ENCODE data around the gene DUSP2. TPM values are rescaled to one million over a fixed set of nuclear protein-coding genes. Genes with fewer than 3 reads are reported as not detected.

The DUSP2 gene
- total RNA-seq, 4 donors from 2014 or later, result 2.2 to 8.4 (median 2.4) TPM

DNA sequence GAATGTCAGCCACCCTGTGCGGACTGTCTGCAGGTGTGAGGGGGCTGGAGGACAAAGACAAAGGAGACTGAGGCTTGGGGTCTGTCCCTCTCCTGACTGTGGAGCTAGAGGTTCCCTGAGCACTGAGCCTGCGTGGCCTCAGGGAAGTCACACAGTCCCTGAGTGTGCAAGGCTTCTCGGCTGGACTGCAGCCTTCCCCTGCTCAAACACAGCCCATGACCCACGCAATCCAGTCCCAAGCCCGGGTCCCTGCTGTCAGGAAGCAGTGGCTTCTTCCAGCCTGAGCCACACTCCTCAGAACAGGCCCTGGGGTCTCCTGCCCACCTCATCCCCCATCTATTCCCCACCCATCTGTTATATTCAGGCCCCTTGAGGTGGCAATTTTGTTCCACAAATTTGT, 9.6 kb downstream of the DUSP2 start:
- TF ChIP-seq, protein P1, sequence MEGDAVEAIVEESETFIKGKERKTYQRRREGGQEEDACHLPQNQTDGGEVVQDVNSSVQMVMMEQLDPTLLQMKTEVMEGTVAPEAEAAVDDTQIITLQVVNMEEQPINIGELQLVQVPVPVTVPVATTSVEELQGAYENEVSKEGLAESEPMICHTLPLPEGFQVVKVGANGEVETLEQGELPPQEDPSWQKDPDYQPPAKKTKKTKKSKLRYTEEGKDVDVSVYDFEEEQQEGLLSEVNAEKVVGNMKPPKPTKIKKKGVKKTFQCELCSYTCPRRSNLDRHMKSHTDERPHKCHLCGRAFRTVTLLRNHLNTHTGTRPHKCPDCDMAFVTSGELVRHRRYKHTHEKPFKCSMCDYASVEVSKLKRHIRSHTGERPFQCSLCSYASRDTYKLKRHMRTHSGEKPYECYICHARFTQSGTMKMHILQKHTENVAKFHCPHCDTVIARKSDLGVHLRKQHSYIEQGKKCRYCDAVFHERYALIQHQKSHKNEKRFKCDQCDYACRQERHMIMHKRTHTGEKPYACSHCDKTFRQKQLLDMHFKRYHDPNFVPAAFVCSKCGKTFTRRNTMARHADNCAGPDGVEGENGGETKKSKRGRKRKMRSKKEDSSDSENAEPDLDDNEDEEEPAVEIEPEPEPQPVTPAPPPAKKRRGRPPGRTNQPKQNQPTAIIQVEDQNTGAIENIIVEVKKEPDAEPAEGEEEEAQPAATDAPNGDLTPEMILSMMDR (IDR thresholded peaks at IDR 0.05), result no peak
- no peak for TF ChIP-seq POLR2A (IDR thresholded peaks at IDR 0.05)
- no peaks in the 10 kb centered on the region for H3K9me3 ChIP-seq

DNA sequence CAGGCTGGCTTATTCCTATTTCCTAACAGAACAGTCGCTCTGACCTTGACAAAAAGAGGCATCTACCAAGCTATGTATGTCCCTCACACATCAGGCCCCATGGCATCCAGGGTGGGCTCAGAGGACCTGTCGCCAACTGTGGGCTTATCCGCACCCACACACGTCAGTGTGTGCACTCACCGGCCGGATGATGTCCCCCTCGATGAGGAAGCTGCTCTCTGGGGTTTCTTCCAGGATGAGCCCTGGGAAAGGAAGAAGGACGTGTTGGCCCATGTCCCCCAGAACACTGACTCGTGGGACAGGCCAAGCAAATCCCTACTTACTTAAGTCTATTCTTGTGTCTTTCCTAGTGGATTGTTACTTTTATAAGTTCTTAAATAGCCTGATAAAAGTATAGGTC, 10.1 kb downstream of the DUSP2 start:
- intact Hi-C loops (cut with DNase I), result loop anchor here (5.0 kb wide), 1 partner anchor 37 kb away; no protein-coding TSS in a partner anchor
- Histone ChIP-seq H3K27ac (no peak overlapping the region), H3K4me3 (replicated peaks in 1 of 3) (no peak overlapping the region), H3K27me3 (no peaks in the 10 kb centered on the region), H3K9me3 (no peaks in the 10 kb centered on the region), H3K4me1 (no peaks in the 10 kb centered on the region), H3K36me3 (no peaks in the 10 kb centered on the region)
- no peak for DNase-seq
- 83% methylated on average over 8 to 9 of the region's 9 CpGs for WGBS, 2 donors
- TF ChIP-seq, protein P1 (IDR thresholded peaks at IDR 0.05), result no peak

More for the DNA sequence above, 9.6 kb downstream of the DUSP2 start:
- Histone ChIP-seq H3K27ac (no peak overlapping the region), H3K27me3 (no peaks in the 10 kb centered on the region), H3K36me3 (no peaks in the 10 kb centered on the region), H3K4me3 (replicated peaks in 1 of 3) (no peak overlapping the region), H3K4me1 (no peaks in the 10 kb centered on the region)
- intact Hi-C loops (cut with DNase I), result loop anchor here (5.0 kb wide), 1 partner anchor 37 kb away; no protein-coding TSS in a partner anchor
- 62 to 73% methylated on average over 4 to 5 of the region's 5 CpGs for WGBS, 2 donors
- no peak for DNase-seq

DNA sequence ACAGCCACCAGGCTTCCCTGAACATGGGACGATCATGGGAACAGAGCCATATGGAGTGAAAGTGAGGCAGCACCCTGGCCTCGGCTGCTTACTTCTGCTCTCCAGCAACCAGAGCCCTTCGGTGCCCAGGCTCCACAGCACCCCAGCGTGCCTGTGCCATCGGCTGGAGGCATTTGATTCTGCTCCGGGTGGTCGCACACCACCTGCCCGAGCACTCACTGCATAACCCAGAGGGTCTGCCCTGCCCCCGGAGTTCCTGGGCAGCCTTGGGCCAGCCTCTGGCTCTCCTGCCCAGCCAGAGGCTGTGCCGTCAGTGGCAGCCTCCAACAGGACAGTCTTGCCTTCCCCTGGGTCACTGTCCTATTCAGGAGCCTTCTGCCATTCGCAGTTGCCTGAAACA, 10.8 kb downstream of the DUSP2 start:
- WGBS, 2 donors, result 69 to 75% methylated on average over 9 to 11 of the region's 11 CpGs
- intact Hi-C loops (cut with DNase I), result no loop called here
- H3K4me1 ChIP-seq, result no peaks in the 10 kb centered on the region
- H3K36me3 ChIP-seq, result no peaks in the 10 kb centered on the region
- H3K4me3 ChIP-seq (replicated peaks in 1 of 3), result no peak overlapping the region
- no peaks in the 10 kb centered on the region for H3K9me3 ChIP-seq
- no peaks in the 10 kb centered on the region for H3K27me3 ChIP-seq
- no peak for DNase-seq
- H3K27ac ChIP-seq, result no peak overlapping the region
- TF ChIP-seq, protein P1 (IDR thresholded peaks at IDR 0.05), result no peak
- TF ChIP-seq POLR2A (IDR thresholded peaks at IDR 0.05), result no peak

DNA sequence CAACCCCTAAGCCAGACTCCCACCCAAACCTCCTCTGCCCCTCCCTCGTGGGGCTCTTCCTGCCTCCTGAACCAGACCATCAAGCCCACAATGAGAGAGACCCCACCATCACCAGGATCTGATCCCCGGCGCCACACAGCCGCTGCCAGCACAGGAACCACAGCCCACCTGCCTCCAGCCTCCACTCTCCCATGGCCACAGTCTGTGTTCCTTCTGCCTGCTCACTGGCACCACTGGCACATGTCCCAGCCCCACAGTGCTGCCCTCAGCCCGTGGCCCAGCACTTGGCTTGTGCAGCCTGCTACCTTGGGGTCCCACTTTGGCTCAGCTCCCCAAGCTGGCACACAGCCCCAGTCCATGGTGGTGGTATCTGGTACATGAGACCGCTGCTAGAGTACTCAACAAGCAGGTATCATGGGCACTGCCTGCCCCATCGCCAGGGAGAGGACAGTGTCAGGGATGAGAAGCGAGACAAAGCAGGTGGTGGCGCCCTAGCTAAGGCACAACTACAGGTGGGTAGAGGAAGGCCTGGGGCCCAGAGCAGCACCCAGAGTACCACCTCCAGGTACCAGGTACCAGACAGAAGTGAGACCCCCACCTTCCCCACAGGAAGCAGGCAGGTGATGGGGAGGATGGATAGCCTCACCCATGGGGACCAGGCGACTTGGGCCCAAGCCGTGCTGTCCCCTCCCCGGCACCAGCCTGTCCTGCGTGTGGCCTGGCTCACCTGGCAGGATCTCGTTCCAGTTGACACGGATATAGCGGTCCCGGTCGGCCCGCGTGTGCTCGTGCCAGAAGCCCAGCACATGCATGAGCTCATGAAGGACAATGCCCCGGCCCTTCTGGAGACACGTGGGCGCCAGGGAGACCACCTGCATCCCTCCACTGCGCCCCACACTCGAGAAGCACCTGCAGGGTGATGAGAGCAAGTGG, 13.2 kb downstream of the DUSP2 start:
- Histone ChIP-seq H3K27me3 (no peaks in the 10 kb centered on the region), H3K9me3 (no peaks in the 10 kb centered on the region), H3K4me1 (no peaks in the 10 kb centered on the region), H3K27ac (no peak overlapping the region), H3K4me3 (replicated peaks in 1 of 3) (no peak overlapping the region), H3K36me3 (no peaks in the 10 kb centered on the region)
- TF ChIP-seq POLR2A (IDR thresholded peaks at IDR 0.05), result no peak
- TF ChIP-seq, protein P1 (IDR thresholded peaks at IDR 0.05), result no peak
- intact Hi-C loops (cut with DNase I), result no loop called here
- no peak for DNase-seq
- 92 to 97% methylated on average over 22 to 26 of the region's 26 CpGs for WGBS, 2 donors

DNA sequence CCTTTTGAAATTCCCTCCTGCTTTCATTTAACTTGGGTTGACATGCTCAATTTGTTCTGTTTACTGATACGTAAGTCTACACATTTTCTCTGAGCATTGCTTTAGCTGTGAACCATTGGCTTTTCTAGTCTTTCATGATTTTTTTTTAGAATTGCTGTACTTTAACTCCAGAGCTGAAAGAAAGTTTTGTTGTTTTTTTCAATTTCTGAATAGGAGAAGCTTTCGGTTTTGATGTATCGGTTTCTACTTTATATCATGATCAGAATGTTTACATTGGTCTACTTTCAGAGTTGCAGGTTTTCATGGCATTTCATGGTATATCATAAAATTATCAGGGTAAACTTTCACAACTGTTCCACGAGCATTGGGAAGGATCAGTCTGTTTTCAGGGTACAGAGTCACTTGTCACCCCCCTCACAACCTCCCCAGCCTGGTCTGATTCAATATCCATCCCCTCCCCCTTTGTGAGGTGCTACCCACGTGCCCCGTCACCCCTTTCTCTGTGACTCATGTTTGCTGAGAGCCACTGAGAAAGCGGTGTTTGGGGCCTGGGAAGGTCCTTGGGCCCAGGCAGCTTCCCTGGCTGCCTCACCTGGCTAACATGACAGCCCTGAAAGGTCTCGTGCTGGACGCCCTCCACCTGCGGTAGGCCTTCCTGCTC, 14.0 kb downstream of the DUSP2 start:
- 81 to 90% methylated on average over 10 of the region's 10 CpGs for WGBS, 2 donors
- TF ChIP-seq, protein P1 (IDR thresholded peaks at IDR 0.05), result no peak
- TF ChIP-seq POLR2A (IDR thresholded peaks at IDR 0.05), result no peak
- intact Hi-C loops (cut with DNase I), result no loop called here
- Histone ChIP-seq H3K27me3 (no peaks in the 10 kb centered on the region), H3K9me3 (no peaks in the 10 kb centered on the region), H3K4me3 (replicated peaks in 1 of 3) (no peak overlapping the region), H3K4me1 (no peaks in the 10 kb centered on the region), H3K27ac (no peak overlapping the region), H3K36me3 (no peaks in the 10 kb centered on the region)
- no peak for DNase-seq

Data from thyroid gland (tissue), 4 donors.